ENCODE results near the gene MAP3K10.
A peak's percentile ranks its signal among the peaks of the same experiment; 100 is the strongest.
"Not testable (repeated sequence)": the region's sequence is repeated elsewhere in the genome, so short reads cannot be mapped to it uniquely, and the experiment has no call there.

Gene MAP3K10

GRCh38 chr19:40190891-40191835, at the start of gene MAP3K10:
TSS of gene MAP3K10 (plus strand) at chr19:40191426. CDS start at chr19:40192032, 606 bp downstream.
- DNase-seq: peak; percentile 80

DNA sequence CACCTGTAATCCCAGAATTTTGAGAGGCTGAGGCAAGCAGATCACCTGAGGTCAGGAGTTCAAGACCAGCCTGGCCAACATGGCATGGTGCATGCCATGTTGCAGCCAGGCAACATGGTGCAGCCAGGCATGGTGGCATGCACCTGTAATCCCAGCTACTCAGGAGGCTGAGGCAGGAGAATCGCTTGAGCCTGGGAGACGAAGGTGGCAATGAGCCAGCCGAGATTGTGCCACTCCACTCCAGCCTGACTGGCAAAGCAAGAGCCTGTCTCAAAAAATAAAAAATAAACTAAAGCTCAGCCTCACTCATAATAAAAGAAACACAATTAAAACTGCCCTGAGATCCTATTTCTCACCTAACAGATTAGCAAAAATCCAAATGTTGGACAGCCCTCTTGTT, 49.7 kb upstream of the MAP3K10 start:
- no peak for DNase-seq

- DNase-seq: peak; percentile 57
Measured at GRCh38 chr19:40143612-40144011, 47.6 kb upstream of the MAP3K10 start.

DNA sequence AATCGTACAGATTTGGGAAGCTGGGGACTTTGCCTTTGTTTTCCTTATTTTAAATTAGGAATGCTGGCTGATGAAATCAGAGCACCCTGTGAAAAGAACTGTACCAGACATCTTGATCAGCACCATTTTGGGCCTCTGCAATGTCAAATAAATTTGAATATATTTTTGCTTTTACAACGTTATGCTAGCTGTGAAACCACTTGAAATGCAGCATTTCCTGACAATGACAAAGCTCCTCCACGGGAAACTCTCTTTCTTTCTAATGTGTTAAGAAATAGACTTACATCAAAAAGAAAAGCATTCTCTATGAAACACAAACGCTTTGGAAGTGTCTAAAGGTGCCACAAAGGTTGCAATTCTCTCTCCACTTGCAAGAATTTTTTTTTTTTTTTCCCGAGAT, 47.1 kb upstream of the MAP3K10 start:
- peak; percentile 61 for DNase-seq

- DNase-seq: no peak
Measured at GRCh38 chr19:40144947-40145748, 46.1 kb upstream of the MAP3K10 start.

GRCh38 chr19:40145749-40146029, 45.5 kb upstream of the MAP3K10 start:
- not testable (repeated sequence) for DNase-seq

GRCh38 chr19:40147338-40147692, 43.9 kb upstream of the MAP3K10 start:
- no peak for DNase-seq

DNA sequence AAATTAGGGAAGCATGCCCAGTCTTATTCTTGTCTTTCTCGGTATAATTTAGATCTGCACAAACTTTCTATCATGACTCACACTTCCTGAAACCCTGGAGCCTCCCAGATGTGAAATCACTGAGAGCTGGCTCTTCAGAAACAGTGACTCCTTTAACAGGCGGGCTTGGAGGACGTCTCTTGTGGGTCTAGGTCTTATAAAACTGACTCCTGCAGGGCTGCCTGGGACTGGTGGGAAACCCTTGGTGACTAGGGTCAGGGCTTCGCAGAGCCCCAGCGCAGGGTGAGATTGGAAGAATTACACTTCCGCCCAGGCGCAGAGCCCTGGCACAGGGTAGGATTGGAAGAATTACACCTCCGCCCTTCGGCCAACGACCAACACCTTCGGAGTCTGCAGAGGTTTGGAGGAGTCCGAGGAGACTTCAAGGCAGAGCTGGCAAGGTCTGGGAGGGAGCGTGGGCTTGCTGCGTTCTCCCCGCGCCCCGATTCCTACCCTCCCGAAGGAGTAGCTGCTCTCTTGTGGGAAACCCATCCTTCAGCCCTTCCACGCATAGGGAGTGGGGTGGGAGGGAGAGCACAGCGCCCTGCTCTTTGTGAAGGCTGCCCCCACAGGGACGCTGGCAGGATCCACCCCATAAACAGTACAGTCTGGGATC, 43.4 kb upstream of the MAP3K10 start:
- DNase-seq: no peak

DNA sequence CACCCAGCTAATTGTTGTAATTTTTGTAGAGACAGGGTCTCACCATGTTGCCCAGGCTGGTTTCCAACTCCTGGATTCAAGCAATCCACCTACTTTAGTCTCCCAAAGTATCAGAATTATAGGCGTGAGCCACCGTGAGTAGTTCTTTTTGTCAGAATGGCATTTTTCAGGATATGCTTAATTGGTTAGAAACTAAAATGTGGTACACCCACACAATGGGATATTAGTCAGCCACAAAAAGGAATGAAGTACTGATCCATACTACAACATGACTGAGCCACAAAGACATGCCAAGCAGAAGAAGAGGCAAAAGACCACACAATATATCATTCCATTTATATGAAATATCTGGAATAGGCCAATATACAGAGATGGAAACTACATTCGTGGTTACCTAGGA, 41.7 kb upstream of the MAP3K10 start:
- no peak for DNase-seq

DNA sequence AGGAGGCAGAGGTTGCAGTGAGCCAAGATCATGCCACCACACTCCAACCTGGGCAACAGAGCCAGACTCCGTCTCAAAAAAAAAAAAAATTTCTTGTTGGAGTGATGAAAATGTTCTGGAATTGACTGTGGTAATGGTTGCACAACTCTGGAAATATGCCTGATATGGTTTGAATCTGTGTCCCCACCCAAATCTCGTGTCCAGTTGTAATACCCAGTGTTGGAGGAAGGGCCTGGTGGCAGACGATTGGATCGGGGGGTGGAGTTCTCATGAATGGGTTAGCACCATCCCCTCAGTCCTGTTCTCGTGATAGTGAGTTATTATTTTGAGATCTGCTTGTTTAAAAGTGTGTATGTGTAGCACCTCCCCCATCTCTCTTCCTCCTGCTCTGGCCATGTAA, 41.1 kb upstream of the MAP3K10 start:
- DNase-seq: no peak

DNA sequence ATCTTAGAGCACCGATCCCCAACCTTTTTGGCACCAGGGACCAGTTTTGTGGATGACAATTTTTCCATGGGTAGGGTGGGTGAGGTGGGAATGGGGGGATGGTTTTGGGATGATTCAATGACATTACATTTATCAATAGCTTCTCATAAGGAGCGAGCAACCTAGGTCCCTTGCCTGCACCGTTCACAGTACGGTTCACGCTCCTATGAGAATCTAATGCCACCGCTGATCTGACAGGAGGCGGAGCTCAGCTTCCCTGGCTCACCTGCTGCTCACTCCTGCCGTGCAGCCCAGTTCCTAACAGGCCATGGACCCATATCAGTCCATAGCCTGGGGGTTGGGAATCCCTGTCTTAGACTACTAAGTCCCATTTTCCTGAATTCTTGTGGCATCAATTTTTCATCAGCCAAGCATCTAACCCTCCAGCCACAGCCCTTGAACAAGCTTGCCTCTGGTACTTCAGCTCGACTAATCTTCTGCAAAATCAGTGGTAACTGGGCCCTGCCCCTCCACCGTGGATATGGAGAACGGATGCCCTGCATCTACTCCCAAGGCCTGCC, 37.0 kb upstream of the MAP3K10 start:
- no peak for DNase-seq

GRCh38 chr19:40155749-40156265, 35.4 kb upstream of the MAP3K10 start:
- DNase-seq: no peak

DNA sequence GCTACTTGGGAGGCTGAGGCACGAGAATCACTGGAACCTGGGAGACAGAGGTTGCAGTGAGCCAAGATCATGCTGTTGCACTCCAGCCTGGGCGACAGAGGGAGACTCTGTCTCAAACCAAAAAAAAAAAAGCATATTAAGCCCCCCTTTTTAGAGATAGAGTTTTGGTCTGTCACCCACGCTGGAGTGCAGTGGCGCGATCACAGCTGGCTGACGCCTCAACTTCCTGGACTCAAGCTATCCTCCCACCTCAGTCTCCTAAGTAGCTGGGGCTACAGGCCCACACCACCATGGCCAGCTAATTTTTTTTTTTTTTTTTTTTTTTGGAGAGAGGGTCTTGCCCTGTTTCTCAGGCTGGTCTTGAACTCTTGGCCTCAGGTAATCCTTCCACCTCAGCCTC, 34.2 kb upstream of the MAP3K10 start:
- no peak for DNase-seq

GRCh38 chr19:40159744-40160143, 31.5 kb upstream of the MAP3K10 start:
- DNase-seq: no peak

DNA sequence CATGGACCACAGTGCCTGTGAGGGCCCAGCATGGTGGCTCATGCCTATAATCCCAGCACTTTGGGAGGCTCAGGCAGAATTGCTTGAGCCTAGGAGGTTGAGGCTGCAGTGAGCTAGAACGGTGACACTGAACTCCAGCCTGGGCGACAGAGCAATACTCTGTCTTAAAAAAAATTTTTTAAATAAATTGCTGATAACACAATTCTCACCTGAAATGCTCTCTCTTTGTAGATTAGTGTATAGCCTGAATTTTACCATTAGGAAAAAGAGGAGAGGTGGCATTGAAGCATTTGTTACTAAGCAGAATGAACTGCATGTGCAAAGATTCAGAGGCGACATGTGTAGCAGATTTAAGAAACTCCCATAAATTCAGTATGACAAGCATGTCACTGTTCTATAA, 29.1 kb upstream of the MAP3K10 start:
- no peak for DNase-seq

DNA sequence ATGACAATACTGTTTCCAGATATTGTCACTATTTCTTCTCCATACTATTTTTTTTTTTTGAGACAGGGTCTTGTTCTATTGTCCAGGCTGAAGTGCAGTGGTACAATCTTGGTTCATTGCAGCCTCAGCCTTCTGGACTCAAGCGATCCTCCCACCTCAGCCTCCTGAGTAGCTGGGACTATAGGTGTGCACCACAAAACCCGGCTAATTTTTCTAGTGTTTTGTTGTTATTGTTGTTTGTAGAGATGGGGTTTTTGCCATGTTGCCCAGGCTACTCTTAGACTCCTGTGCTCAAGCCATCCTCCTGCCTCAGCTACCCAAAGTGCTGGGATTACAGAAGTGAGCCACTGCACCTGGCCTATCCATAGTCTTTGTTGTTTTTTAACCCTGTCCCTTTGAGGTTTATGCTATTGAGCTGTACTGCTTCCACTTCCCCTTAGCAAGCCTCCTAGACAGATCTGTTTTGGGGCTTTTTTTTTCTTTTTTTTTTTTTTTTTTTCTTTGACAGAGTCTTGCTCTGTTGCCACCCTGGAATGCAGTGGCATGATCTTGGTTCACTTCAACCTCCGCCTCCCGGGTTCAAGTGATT, 27.6 kb upstream of the MAP3K10 start:
- DNase-seq: no peak

DNA sequence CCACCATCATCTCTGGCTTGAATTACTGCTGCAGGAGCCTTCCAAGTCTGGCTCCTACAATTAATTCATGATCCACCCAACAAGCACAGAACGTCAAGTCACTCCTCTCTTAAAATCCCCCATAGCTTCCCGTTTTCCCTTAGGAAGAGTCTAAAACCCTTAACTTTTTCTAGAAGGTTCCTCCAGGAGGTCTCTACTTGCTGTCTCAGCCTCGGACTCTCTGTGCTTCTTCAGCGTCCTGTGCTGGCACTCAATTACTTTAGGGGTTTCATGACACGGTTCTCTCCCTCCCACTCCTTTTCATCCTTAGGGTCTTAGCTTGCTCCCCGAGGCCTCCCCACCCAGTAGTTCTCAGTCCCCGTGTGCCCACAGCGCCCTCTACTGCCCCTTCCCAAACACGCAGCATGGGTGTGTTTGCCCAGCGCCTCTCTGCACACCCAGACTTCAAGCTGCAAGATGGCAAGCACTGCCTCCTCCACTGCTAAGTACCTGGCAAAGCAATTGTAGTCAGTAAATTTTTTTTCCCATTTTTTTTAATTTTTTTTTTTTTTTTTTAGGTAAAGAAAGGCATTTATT, 25.8 kb upstream of the MAP3K10 start:
- peak; percentile 68 for DNase-seq

DNA sequence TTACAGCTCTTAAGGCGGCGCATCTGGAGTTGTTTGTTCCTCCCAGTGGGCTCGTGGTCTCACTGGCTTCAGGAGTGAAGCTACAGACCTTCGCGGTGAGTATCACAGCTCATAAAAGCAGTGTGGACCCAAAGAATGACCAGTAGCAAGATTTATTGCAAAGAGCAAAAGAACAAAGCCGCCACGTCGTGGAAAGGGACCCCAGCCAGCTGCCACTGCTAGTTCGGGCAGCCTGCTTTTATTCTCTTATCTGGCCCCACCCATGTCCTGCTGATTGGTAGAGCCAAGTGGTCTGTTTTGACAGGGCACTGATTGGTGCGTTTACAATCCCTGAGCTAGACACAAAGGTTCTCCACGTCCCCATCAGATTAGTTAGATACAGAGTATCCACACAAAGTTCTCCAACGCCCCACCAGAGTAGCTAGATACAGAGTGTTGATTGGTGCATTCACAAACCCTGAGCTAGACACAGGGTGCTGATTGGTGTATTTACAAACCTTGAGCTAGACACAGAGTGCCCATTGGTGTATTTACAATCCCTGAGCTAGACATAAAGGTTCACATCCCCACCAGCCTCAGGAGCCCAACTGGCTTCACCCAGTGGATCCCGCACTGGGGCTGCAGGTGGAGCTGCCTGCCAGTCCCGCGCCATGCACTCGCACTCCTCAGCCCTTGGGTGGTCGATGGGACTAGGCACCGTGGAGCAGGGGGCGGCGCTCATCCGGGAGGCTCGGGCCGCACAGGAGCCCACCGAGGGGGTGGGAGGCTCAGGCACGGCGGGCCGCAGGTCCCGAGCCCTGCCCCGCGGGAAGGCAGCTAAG, 21.5 kb upstream of the MAP3K10 start:
- not testable (repeated sequence) for DNase-seq

GRCh38 chr19:40170303-40170989, 20.8 kb upstream of the MAP3K10 start:
- not testable (repeated sequence) for DNase-seq

DNA sequence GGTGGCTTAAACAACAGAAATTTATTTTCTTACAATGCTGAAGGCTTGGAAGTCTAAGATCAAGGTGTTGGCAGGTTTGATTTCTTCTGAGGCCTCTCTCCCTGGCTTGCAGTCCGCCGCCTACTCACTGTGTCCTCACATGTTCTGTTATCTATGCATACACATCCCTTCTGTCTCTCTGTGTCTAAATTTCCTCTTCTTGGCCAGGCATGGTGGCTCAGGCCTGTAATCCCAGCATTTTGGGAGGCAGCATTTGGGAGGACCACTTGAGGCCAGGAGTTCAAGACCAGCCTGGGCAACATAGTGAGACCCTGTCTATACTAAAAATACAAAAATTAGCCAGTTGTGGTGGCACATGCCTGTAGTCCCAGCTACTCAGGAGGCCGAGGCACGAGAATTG, 19.9 kb upstream of the MAP3K10 start:
- not testable (repeated sequence) for DNase-seq

DNA sequence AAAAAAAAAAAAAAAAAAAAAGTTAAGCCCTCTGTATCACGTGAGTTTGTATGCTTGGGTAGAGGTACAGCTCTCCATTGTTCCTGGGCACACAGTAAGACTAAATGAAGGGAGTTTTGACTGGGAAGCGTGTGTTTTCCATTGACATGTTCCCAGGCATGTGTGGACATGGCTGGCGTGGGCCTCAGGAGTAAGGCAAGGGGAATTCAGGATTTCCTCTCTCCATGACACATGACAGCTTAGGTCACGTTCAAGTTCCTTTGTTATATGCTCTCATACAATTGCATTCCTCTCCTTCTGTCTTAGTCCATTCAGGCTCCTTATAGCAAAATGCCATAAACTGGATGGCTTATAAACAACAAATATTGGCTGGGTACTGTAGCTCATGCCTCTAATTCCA, 17.1 kb upstream of the MAP3K10 start:
- DNase-seq: no peak
